GM21529 (cell line): ENCODE results near the gene VSIG10L.

Experiments
- ATAC-seq: cut with Tn5 transposase; IDR thresholded peaks from one replicate; pipeline ENCODE4 v1.9.1; 2021; ENCODE audit not compliant: unreplicated experiment

Gene VSIG10L

GRCh38 chr19:51318687-51319648 is 23.0 kb downstream of the VSIG10L start:
- no peak for ATAC-seq

DNA sequence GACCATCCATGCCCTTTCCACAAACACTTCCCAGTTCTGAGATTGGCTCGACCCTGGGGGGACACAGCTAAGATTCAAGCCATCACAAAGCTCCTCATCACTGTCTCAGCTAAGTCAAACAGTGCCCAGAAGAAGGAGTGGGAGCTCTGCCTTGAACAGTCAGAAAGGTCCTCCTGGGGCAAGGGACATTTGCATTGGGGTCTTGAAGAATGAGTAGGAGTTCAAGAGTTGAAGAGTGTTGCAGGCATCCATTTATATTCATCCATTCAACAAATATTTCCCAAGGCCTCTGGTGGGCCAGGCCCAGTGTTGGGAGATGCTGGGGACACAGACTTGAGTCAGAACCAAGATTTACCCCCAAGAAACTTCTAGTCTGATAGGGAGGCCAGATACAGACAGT is 24.0 kb downstream of the VSIG10L start:
- ATAC-seq = no peak

- ATAC-seq = no peak
Measured at GRCh38 chr19:51317376-51317775, 24.6 kb downstream of the VSIG10L start.

GRCh38 chr19:51316688-51317087 is 25.3 kb downstream of the VSIG10L start:
- no peak for ATAC-seq

DNA sequence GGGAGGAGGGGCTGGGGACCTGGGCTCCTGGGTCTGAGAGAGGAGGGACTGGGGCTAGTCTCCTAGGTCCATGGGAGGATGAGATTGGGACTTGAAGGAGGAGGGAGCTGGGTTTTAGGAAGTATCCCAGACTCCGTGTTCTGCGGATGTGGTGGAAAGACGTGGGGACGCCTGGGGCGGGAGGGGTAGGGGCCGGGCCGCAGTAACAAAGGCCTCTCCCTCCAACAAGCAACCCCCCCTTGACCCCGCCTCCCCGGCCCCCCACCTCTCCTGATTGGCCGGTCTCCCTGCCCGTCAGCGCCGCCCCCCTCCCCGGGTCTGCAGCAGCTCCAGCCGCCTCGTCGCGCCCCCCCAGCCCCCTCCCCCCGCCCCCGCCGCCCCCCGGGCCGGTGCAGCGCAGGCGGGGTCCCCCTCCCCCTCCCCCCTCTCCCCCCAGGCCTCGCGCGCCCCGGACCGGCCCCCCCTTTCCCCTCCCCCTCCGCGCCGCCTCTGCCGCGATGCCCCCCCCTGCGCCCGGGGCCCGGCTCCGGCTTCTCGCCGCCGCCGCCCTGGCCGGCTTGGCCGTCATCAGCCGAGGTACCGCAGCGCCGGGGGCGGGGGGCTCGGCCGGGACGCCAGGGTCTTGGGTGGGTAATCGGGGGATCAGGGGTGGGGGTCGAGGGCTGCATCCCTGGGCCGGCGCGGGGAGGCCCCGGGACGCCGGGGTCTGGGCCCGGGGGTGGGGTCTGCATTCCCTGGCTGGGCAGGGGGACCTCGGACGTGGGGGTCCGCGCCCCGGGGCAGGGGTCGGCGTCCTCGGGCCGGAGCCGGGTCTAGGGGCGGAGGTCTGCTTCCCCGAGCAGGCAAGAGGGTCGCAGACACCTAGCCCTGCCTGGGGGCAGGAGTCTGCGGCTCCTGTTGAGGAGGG is 30.3 kb downstream of the VSIG10L start, which contains the start of gene IGLON5:
IGLON5 (plus strand) TSS at position 294 of the 907 bp plus-strand sequence; CDS start at position 498, 204 bp downstream.
- ATAC-seq = no peak

- ATAC-seq = no peak
Measured at GRCh38 chr19:51305479-51305878, 36.5 kb downstream of the VSIG10L start.

DNA sequence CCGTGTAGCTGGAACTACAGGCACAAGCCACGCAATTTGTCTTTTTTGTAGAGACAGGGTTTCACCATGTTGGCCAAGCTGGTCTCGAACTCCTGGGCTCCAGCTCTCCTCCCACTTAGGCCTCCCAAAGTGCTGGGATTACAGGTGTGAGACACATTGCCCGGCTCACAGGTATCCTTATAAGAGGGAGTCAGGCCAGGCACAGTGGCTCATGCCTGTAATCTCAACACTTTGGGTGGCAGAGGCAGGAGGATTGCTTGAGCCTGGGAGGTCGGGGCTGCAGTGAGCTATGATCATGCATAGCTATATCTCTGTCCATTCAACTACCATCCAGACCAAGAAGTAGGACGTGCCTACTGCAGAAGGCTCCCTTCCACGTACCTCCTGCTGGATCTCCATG is 40.7 kb downstream of the VSIG10L start:
- ATAC-seq = no peak

- no peak for ATAC-seq
Measured at GRCh38 chr19:51297406-51297805, 44.5 kb downstream of the VSIG10L start.

DNA sequence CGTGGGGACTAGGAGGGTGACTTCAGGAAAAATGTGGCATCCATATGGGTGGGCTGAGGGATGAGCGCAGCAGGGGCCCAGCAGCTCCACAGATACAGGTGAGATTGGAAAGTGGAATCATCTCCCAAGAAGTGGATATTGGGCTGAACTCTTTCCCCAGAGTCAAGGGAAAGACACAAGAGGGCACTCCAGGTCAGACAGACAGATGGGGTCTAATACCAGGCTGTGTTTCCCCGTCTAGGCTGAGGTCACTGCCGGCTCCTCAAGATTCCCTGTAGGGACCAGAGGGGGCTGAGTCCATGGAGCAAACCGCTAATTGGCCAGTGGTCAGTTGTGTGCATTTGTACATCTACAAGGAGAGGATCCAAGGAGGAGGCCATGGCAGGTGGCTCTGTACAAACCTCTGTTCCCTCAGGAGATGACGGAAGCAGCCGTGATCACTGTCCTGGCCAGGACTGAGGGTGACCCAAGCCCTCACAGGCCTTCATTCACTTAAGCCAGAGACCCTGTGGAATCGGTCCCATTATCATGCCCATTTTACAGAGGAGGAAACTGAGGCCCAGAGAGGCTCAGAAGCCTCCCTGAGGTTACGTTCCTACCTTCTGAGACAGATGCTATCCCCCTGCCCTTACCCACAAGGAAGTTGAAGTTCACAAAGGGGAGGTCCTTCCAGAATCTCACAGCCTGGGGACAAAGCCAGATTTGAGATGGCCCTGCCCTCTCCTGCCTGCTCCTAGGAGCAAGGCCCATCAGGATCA is 45.4 kb downstream of the VSIG10L start:
- ATAC-seq = no peak

GRCh38 chr19:51295382-51296126 is 46.4 kb downstream of the VSIG10L start:
- no peak for ATAC-seq

GRCh38 chr19:51294977-51295375 is 47.0 kb downstream of the VSIG10L start:
- ATAC-seq = no peak

GRCh38 chr19:51294211-51294976 is 47.5 kb downstream of the VSIG10L start:
- no peak for ATAC-seq

DNA sequence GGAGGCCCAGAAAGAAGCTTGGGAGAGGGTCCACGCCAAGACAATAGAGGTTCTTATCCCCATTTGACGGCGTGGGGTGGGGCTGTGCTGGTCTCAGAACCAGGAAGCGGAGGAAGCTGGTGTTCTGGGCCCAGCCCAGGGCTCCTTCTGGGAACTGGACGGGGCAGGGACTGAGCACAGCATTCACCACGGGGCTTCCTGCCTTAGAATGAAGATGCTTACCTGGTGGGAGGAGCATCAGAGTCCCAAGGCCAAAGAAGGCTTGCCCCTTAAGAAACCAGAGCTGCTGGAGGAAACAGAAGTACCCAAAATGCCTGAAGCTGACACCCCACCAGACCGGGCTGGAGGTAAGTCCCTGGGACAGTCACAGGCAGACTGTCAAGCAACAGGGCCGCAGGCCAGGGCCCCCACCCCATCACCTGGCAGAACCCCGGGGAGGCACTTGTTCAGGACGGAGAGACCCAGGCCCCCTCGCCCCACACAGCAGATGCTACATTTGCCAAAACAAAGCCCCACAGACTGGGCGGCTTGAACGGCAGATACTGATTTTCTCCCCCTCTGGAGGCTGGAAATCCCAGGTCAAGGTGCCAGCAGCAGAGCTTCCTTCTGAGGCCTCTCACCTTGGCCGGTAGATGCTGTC is 48.2 kb downstream of the VSIG10L start:
- no peak for ATAC-seq

DNA sequence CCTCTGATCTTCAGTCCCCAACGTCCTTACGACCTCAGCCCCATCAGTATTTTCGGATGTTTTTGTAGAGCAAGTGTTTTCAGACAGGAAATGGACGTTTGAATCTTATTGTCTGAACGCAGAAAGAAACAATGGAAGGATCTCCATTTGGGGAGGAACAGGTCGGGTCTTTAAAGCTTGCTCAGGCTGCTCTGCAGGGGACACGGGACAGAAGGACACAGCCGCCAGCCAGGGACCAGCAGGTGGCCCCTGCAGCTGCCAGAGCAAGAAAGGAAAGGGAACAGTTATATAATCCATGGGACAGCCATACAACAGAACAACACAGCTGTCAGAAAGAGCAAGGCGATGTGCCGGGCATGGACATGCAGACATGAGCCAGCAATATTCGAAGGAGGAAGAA is 49.0 kb downstream of the VSIG10L start:
- ATAC-seq = no peak

GRCh38 chr19:51289635-51290034 is 52.3 kb downstream of the VSIG10L start:
- no peak for ATAC-seq

GRCh38 chr19:51285682-51286081 is 56.3 kb downstream of the VSIG10L start:
- no peak for ATAC-seq

DNA sequence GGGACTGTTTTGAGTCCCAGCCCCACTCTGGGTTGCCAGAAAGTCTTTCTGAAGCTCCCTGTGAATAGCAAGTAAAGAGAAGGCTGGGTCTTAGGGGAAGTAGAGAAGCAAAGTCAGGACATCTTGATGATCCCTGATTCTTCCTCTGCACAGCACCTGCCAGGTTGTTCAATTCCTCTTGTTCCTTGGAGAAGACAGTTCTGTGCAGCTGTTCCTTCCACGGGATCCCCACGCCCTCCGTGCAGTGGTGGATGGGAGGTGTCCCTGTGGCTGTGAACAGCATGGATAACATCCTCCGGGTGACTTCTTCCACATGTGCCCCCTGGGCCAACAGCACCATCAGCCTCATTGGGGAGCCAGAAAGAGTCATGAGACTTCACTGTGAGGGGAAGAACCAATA is 59.6 kb downstream of the VSIG10L start:
- ATAC-seq = no peak
